HAP-1 (cell line): ENCODE results near the gene CXCR4.
A peak's percentile ranks its signal among the peaks of the same experiment; 100 is the strongest.

Experiments used
- DNase-seq, 2 experiments: peaks; one replicate each; pipeline ENCODE4 v3.0.0-alpha.2; 2016 to 2020; ENCODE audit warnings: low spot score in 2 of 2
- H3K27me3 ChIP-seq: fragments of 250-450 bp; sonication (Bioruptor Pico); 2 replicates; pipeline ENCODE4 v1.5.1; 2020; ENCODE audit warnings: low read depth, mild to moderate bottlenecking, moderate library complexity
- H3K36me3 ChIP-seq: fragments of 250-450 bp; sonication (Bioruptor Pico); replicated peaks from 2 replicates; pipeline ENCODE4 v1.5.1; 2020; ENCODE audit warnings: mild to moderate bottlenecking
- H3K4me1 ChIP-seq: fragments of 250-450 bp; sonication (Bioruptor Pico); 2 replicates; pipeline ENCODE4 v1.5.1; 2020; ENCODE audit warnings: mild to moderate bottlenecking
- H3K4me3 ChIP-seq: fragments of 250-450 bp; sonication (Bioruptor Pico); 2 replicates; pipeline ENCODE4 v1.5.1; 2020; ENCODE audit warnings: mild to moderate bottlenecking, moderate library complexity
- H3K9me3 ChIP-seq: fragments of 250-450 bp; sonication (Bioruptor Pico); 2 replicates; pipeline ENCODE4 v1.5.1; 2020; ENCODE audit warnings: mild to moderate bottlenecking, moderate library complexity
- in situ Hi-C: fragments of 300-500 bp; cut with MboI; formaldehyde crosslinking; loops from 3 replicates; pipeline ENCODE4 v1.14.3; 2020; ENCODE audit warnings: low sequenced_read_pairs, inconsistent platforms, mixed read lengths

The CXCR4 gene

DNA sequence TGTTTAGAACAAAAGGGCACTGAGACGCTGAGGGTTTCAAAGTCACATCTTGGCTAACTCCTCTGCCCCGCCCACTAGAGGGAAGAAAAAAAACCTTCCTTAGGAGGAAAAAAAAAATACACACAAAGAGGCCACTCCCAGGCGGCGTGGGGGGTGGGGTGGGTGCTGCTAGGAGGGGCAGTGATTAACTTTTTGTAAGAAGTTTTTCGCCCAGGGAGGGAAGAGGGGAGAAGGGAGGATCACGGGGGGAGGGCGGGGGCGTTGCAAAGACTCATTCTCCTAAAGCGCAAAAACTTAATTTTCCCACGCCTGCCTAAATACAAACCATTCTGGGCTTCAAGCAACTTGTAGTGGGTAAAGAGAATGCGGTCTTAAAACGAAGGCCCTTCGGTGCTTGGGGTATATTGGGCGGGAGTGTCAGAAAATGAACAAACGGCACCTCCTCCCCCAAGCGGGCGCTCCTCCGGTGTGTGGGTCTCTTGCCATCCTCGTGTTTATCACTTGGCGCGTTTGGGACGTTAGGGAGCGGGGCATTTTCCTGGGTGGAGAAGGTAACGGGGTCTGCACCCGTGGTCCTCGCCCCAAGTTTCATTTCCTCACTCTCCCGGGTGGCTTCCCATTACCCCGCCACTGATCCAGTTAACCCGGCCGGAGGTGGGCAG lies 1.7 kb downstream of the CXCR4 start:
- H3K4me3 ChIP-seq = peak overlapping the region; percentile 29
- DNase-seq = peak; percentile 21 to 59
- H3K4me1 ChIP-seq = peaks cover 12% of the 10 kb centered on the region

DNA sequence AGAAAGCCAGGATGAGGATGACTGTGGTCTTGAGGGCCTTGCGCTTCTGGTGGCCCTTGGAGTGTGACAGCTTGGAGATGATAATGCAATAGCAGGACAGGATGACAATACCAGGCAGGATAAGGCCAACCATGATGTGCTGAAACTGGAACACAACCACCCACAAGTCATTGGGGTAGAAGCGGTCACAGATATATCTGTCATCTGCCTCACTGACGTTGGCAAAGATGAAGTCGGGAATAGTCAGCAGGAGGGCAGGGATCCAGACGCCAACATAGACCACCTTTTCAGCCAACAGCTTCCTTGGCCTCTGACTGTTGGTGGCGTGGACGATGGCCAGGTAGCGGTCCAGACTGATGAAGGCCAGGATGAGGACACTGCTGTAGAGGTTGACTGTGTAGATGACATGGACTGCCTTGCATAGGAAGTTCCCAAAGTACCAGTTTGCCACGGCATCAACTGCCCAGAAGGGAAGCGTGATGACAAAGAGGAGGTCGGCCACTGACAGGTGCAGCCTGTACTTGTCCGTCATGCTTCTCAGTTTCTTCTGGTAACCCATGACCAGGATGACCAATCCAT lies 2.7 kb downstream of the CXCR4 start:
- in situ Hi-C loops = no loop called here
- Histone ChIP-seq H3K9me3 (no peaks in the 10 kb centered on the region), H3K4me1 (peaks cover 12% of the 10 kb centered on the region), H3K36me3 (no peaks in the 10 kb centered on the region; the same call in 1 of the 2 replicates), H3K27me3 (peaks cover 84% of the 10 kb centered on the region), H3K4me3 (no peak overlapping the region)
- DNase-seq = no peak

More for the DNA sequence above, 1.7 kb downstream of the CXCR4 start:
- no peaks in the 10 kb centered on the region; the same call in 1 of the 2 replicates for H3K36me3 ChIP-seq
- H3K9me3 ChIP-seq = no peaks in the 10 kb centered on the region
- in situ Hi-C loops = no loop called here
- peaks cover 84% of the 10 kb centered on the region for H3K27me3 ChIP-seq

- Histone ChIP-seq H3K4me3 (no peak overlapping the region), H3K9me3 (no peaks in the 10 kb centered on the region), H3K4me1 (peaks cover 12% of the 10 kb centered on the region), H3K36me3 (no peaks in the 10 kb centered on the region; the same call in 1 of the 2 replicates), H3K27me3 (peaks cover 84% of the 10 kb centered on the region)
- DNase-seq = no peak
- in situ Hi-C loops = no loop called here
These were observed 3.6 kb downstream of the CXCR4 start for GRCh38 chr2:136114382-136114781.

DNA sequence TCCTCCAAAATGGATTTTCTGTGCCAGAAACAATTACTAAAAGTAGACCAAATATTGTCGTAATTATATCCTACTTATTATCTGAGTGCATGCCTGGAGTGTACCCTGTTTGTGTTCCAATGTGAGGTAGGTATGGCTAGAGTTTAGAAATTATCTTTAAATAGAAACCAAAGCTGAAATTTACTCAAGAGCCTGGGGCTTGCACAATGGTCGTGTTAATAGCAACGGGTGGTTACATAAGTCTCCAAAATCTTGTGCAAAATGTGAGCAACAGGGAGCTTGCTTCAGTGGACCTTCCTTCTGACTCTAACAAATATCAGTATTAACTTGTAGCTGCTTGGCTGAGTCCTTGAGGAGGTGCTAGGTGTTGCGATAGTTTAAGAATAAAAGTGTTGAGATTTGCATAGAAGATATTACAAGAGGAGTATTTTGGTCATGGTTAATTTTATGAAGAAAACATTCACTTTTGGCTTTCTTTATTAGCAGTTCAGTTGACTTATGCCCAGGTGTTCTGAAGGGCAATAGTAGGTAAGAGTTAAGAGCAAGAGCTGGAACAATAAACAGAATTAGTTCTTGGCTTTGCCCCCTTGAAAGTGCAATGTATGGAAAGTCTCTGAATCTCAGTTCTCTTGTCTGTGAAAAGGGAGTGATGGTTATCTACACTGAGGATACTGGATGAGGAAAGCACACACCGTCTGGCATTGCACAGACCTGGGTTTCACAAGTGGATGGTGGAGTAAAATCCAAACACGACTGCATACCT lies 4.6 kb downstream of the CXCR4 start:
- H3K9me3 ChIP-seq = no peaks in the 10 kb centered on the region
- H3K36me3 ChIP-seq = no peaks in the 10 kb centered on the region
- in situ Hi-C loops = no loop called here
- no peak overlapping the region for H3K4me3 ChIP-seq
- H3K27me3 ChIP-seq = peaks cover 81% of the 10 kb centered on the region
- DNase-seq = no peak
- peaks cover 6% of the 10 kb centered on the region for H3K4me1 ChIP-seq

DNA sequence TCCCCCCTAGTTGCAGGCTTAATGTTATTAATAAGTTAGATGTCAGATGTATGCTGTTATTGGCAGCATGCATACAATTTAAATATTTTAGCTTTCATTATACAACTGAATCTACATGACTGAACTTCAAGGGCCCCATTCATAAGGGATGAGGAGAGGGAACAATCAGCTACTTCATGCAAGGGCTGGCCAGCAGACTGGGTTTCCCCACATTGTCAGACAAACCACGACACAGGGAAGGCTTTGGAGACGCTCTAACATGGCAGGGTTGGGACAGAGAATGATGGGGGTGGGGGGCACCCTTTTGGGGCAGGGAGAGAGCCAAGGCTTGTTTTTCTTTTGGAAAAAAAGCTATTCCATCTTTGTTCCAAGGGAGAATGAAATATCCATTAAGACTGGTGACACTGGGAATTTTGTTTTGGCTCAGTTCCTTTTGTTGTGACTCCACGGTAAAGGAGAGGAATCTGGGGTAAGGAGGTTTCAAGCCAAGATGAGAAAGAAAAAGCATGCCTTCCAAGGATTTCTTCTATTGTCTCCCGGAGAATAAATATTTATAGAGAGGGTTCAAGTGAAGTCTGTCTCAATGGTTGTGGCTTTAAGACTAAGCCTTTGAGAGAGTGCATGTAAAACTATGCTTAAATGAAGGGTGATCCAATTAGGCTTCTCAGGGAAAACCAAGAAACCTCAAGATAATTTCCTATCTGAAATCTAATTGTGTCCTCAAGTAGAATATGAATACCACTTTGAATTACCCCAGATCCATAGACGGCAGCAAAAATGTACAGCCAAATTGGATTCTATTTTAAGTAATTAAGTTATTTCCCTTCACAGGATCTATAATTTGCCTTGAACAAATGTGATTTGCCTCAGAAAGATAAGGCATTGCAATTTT lies 5.4 kb downstream of the CXCR4 start:
- in situ Hi-C loops = no loop called here
- no peak for DNase-seq
- no peaks in the 10 kb centered on the region for H3K36me3 ChIP-seq

GRCh38 chr2:136111711-136112110 lies 6.2 kb downstream of the CXCR4 start:
- no peaks in the 10 kb centered on the region for H3K36me3 ChIP-seq
- peaks cover 76% of the 10 kb centered on the region for H3K27me3 ChIP-seq
- no peak overlapping the region for H3K4me3 ChIP-seq
- DNase-seq = no peak
- in situ Hi-C loops = no loop called here
- peaks cover 5% of the 10 kb centered on the region; the same call in 1 of the 2 replicates for H3K4me1 ChIP-seq
- H3K9me3 ChIP-seq = no peaks in the 10 kb centered on the region

More for the DNA sequence above, 5.4 kb downstream of the CXCR4 start:
- H3K4me1 ChIP-seq = peaks cover 5% of the 10 kb centered on the region; the same call in 1 of the 2 replicates
- H3K9me3 ChIP-seq = no peaks in the 10 kb centered on the region
- H3K27me3 ChIP-seq = peaks cover 84% of the 10 kb centered on the region
- no peak overlapping the region for H3K4me3 ChIP-seq

DNA sequence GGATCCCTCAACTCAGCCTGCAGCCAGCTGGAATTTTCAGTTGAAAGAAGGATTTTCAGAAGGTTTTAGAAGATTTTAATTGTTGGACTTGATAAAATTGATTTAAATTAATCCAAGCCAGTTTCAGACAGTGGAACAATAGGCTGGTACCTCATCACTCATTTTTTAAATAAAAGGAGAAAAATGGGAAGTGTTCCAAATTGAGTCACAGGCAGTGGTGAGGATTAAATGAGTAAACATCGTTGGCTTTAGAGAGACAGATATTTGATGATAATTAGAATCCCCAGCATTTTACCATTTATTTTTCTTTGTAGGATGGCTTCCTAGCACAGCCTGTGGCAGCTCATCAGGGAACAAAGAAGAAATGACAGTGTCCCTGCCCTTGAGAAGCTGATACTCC lies 7.4 kb downstream of the CXCR4 start:
- in situ Hi-C loops = no loop called here
- no peaks in the 10 kb centered on the region; the same call in 1 of the 2 replicates for H3K4me1 ChIP-seq
- no peaks in the 10 kb centered on the region for H3K9me3 ChIP-seq
- H3K36me3 ChIP-seq = no peaks in the 10 kb centered on the region
- no peak overlapping the region for H3K4me3 ChIP-seq
- DNase-seq = no peak
- H3K27me3 ChIP-seq = peaks cover 66% of the 10 kb centered on the region

GRCh38 chr2:136108463-136108862 lies 9.5 kb downstream of the CXCR4 start:
- Histone ChIP-seq H3K4me1 (no peaks in the 10 kb centered on the region), H3K9me3 (no peaks in the 10 kb centered on the region), H3K27me3 (peaks cover 47% of the 10 kb centered on the region), H3K36me3 (no peaks in the 10 kb centered on the region), H3K4me3 (no peak overlapping the region)
- DNase-seq = no peak
- in situ Hi-C loops = no loop called here

DNA sequence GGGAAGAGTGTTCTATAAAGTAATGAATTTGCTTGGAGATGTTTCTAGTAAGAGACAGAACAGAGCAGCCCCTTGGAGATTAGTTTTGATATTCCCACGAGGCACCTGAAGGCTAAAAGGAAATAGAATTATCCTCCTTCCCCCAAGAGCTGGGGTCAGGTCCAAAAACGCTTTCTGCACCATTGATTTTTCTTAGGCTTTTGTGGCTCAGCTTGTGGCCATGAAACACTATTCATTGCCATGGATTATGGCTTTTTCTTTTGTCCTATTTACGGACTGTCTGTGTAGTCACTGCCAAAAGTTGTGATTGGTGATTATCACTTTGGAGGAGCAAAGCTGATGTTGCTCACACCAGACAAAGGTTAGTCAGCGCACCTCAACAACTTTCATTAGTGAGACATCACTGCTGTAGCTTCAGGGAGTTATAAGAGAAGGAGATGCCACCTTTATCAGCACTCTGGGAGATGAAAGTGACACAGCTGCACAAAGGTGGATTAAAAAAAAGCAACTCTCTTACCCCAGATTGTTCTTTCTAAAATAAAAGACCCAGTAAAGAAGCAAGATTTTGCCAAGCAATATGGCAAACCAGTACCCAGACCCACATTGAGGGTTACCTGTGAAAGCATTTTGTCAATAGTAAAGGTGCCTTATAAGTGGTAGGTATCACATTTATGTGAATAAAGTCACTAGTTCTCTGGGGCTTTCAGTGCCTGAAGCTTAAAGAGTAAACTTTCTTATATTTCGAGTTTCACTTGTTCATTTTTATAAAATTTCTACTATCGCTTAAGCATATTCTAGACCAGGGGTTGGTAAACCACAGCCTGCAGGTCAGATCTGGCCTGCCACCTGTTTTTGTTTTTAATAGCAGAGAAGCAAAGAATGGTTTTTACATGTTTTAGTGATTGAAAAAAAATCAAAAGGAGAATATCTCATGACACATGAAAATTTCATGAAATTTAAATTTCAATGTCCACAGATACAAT lies 10.6 kb downstream of the CXCR4 start:
- Histone ChIP-seq H3K4me1 (no peaks in the 10 kb centered on the region), H3K27me3 (peaks cover 39% of the 10 kb centered on the region)
- in situ Hi-C loops = no loop called here

DNA sequence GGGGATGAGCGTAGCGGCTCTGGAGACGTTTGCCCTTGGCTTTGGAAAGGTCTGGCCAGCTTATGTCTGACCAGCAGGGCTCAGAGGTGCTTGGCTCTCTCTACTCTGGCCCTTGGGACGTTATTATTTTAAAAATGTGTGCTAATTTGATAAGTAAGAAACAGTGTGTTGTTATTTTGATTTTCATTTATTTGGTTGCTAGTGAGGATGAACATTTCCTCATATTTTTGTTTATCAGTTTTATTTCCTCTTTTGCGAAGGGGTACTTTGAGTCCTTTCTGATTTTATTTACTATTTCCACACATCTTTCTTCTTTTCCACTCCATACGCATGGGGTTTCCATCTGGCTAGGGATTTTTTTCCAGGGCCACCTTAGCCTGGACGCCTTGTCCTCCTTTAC lies 11.4 kb downstream of the CXCR4 start:
- H3K4me1 ChIP-seq = no peaks in the 10 kb centered on the region
- no peaks in the 10 kb centered on the region for H3K36me3 ChIP-seq
- no peaks in the 10 kb centered on the region for H3K9me3 ChIP-seq
- in situ Hi-C loops = no loop called here
- no peak for DNase-seq
- H3K4me3 ChIP-seq = no peak overlapping the region
- H3K27me3 ChIP-seq = peaks cover 36% of the 10 kb centered on the region

More for the DNA sequence above, 10.6 kb downstream of the CXCR4 start:
- Histone ChIP-seq H3K9me3 (no peaks in the 10 kb centered on the region), H3K4me3 (no peak overlapping the region), H3K36me3 (no peaks in the 10 kb centered on the region)
- no peak for DNase-seq

DNA sequence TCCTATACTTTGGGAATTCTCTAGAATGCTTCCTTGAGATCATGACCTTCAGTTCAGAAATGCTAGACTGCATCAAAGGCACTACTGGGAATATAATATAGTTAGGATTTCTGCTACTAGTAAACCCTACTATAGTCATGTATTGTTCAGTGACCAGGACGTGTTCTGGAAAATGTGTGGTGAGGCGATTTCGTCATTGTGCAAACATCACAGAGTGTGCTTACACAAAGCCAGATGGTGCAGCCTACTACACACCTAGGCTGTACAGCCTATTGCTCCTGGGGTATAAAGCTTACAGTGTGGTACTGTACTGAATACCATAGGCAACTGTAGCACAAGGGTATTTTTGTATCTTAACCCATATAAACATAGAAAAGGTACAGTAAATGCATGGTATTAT lies 13.0 kb downstream of the CXCR4 start:
- Histone ChIP-seq H3K36me3 (no peaks in the 10 kb centered on the region), H3K4me1 (no peaks in the 10 kb centered on the region), H3K4me3 (no peak overlapping the region), H3K9me3 (no peaks in the 10 kb centered on the region), H3K27me3 (peaks cover 22% of the 10 kb centered on the region)
- DNase-seq = no peak
- in situ Hi-C loops = no loop called here

DNA sequence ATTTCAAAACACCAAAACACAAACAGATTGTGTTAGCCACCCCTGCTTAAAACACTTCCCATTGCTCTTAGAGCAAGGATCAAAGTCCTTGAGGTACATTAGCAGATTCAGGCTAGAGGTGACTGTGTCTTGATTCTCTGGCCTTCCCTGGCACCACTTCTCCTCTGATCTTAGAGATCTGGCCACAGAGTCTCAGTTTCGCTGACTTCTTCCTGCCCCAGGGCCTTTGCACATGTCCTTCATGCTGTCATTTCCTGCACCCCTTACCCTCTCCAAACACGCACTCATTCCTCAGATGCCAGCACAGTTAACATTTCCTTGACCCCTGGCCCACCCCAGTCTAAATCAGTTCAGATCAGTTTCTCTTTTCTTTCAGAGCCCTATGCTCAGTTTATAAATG lies 16.9 kb downstream of the CXCR4 start:
- no peaks in the 10 kb centered on the region for H3K4me1 ChIP-seq
- H3K9me3 ChIP-seq = no peaks in the 10 kb centered on the region
- H3K36me3 ChIP-seq = no peaks in the 10 kb centered on the region
- 0 out of 2 replicates have a peak, but pooled peaks cover 4% of the 10 kb centered on the region for H3K27me3 ChIP-seq
- in situ Hi-C loops = no loop called here
- DNase-seq = no peak
- no peak overlapping the region for H3K4me3 ChIP-seq
